ENCODE measurements around the gene NDE1.
"Not testable (repeated sequence)": the region's sequence is repeated elsewhere in the genome, so short reads cannot be mapped to it uniquely, and the experiment has no call there.

Gene NDE1

DNA sequence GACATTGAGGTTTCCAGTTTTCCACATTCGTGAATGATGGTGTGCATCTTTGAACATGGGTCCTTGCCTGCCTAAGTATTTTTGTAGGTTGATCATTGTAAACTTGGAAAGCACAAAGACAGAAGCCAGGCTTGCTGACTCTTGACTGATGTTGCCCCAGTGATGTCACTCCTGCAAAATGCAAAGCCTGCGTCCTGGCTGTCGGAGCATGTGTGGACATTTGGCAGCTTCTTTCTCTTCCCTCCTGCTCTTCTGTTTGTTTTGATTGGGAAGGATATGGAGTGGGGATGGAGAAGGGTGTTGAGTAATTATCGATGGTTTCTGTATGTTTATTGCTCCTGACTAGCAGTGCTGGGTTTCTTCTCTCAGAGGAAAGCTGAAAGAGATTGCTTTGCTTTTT lies 3.2 kb downstream of the NDE1 start:
- DNase-seq: no peak

DNA sequence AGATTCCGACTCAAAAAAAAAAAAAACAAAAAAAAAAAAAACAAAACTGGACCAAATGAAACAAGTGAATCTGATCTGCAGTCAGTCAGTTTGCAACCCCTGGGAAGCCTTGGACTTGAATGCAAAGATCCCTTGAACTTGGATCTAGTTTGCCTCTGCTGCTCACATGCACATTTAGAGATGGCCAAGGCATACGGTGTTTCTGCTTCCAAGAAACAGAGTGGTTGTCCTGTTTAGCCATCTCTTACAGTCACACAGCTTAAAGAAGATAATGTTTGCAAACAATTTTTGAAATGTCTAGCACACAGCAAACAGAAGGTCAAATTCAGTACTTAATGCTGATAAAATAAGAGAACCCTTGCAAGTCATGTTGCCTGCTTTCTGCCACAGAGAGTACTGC lies 4.5 kb downstream of the NDE1 start:
- DNase-seq: no peak

- DNase-seq: not testable (repeated sequence)
Measured at GRCh38 chr16:15655561-15655960, 5.5 kb downstream of the NDE1 start.

GRCh38 chr16:15658149-15658548 lies 8.1 kb downstream of the NDE1 start:
- no peak for DNase-seq

- no peak for DNase-seq
Measured at GRCh38 chr16:15658556-15658955, 8.5 kb downstream of the NDE1 start.

DNA sequence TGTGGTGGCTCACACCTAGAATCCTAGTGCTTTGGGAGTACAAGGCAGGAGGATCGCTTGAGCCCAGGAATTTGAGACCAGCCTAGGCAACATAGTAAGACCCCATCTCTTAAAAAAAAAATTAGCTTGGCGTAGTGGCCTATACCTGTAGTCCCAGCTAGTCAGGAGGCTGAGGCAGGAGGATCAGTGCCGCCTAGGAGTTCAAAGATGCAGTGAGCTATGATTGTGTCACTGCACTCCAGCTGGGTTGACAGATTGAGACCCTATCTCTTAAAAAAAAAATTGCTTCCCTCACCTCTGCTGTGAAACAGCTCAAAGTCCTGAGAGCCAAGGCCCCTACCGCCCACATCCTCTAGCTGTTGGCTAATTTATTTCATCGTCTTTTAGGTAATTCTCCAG lies 10.2 kb downstream of the NDE1 start:
- DNase-seq: no peak

DNA sequence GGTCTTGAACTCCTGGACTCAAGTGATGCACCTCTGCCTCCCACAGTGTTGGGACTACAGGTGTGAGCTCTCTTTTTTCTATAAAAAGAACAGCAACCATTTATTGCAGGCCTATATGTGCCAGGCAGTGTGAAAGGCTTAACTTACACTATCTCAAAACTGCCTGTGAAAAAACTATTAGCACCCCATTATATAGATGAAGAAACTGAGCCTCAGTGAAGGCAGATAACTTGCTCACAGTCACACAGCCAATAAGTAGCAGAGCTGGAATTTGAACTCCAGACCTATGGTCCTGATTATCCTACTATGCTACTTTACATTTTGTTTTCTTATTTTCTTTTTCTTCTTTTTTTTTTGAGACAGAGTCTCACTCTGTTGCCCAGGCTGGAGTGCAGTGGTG lies 15.1 kb downstream of the NDE1 start:
- DNase-seq: no peak

DNA sequence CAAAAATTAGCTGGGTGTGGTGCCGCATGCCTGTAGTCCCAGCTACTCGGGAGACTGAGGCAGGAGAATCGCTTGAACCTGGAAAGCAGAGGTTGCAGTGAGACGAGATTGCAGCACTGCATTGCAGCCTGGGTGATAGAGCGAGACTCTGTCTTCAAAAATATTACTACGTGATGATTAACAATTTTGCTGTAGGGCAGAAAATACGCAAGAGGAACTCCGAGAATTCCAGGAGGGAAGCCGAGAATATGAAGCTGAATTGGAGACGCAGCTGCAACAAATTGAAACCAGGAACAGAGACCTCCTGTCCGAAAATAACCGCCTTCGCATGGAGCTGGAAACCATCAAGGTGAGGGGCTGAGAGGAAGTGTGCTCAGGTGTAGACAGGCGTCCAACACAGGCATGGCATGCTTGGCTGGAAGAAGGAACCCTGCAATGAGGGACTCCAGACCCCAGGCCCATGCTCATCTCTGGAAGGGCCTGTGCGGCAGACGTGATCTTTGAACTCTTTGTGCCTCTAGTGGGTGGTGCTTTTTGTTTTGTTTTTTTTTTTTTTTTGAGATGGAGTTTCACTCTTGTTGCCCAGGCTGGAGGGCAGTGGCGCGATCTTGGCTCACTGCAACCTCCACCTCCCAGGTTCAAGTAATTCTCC lies 17.2 kb downstream of the NDE1 start:
- DNase-seq: no peak

GRCh38 chr16:15671530-15672117 lies 21.6 kb downstream of the NDE1 start:
- DNase-seq: no peak

DNA sequence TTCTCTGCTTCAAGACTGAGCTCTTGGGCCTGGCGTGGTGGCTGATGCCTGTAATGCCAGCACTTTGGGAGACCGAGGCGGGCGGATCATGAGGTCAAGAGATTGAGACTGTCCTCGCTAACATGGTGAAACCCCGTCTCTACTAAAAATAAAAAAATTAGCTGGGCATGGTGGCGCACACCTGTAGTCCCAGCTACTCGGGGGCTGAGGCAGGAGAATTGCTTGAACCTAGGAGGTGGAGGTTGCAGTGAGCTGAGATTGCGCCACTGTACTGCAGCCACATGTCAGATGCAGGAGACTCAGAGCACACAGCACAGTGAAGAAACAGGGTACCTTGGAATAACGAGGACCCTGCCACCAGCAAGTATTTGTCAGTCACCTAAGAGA lies 22.1 kb downstream of the NDE1 start:
- DNase-seq: not testable (repeated sequence)

DNA sequence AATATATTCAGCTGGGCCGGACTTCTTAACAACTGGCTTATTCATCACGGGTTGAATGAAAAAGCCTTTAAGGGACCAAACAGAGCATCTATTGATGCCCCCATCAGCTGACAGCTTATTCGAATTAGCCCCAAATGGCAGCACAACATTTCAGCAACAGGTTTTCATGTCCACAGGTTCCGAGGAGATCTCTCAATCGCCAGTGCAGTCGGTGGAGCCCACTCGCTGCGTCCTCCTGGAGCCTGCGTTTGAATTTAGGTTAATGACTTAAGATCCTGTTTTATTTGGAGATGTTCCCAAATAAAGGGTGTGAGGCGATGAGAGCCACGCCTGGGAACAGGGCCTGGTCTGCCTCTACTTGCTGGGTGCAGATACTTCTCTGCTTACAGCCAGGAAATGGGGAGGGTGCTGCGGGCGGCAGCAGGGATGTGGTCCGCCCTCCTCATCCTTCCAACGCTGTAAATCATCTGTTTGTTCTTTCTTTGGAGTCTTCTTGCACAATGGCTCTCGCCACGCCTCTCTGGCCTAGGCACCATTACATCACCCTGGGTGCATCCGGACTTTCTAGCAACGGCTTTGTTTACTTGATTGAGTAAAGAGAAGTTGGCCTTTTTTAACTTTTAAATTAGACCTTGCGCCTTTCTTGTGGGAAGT lies 22.6 kb downstream of the NDE1 start:
- DNase-seq: no peak

GRCh38 chr16:15674571-15674970 lies 24.5 kb downstream of the NDE1 start:
- DNase-seq: no peak

GRCh38 chr16:15676506-15676905 lies 26.5 kb downstream of the NDE1 start:
- DNase-seq: no peak

DNA sequence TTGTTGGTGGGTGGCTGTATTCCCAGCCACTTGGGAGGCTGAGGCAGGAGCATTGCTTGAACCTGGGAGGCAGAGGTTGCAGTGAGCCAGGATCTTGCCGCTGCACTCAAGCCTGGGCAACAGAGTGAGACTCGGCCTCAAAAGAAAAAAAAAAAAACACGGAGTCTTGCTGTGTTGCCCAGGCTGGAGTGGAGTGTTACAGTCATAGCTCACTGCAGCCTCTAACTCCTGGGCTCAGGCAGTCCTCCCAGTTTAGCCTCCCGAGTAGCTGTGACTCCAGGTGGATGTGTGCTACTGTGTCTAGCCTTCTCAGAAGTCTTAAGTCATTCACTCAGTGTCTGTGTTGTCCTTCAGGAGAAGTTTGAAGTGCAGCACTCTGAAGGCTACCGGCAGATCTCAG lies 27.4 kb downstream of the NDE1 start:
- DNase-seq: no peak

DNA sequence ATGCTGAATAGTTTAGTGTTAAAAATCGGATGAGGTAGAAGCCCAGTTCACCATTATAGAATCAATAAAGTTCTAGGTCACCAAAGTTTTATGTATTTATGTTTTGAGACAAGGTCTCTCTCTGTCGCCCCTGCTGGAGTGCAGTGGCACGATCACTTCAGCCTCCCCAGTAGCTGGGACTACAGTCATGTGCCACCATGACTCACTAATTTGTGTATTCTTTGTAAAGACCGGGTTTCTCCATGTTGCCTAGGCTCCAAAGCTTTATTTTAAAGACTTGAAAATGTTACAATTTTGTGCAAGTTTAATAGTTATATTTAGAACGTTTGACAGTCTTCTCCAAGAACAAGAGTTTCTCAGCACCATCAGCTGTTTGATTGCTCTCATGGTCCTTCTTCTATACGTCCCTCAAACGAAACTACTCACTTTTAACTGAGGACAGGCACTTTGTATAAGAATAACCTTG lies 32.1 kb downstream of the NDE1 start:
- no peak for DNase-seq

DNA sequence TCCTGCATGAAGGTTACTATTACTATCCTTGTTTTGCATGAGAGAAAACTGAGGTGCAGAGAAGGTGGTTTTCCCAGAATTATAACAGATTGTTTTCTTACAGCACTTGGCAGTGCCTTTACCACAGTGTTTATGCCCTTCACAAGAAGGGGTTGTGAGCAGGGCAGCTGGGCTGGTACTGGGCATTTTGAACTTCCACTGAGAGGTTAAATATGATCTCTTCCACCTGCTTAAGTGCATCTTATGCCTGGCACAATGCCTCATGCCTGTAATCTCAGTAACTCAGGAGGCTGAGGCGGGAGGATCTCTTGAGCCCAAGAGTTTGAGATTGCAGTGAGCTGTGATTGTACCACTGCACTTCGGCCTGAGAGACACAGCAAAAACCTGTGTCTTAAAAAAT lies 36.2 kb downstream of the NDE1 start:
- DNase-seq: no peak

- DNase-seq: no peak
Measured at GRCh38 chr16:15689290-15689689, 39.2 kb downstream of the NDE1 start.

DNA sequence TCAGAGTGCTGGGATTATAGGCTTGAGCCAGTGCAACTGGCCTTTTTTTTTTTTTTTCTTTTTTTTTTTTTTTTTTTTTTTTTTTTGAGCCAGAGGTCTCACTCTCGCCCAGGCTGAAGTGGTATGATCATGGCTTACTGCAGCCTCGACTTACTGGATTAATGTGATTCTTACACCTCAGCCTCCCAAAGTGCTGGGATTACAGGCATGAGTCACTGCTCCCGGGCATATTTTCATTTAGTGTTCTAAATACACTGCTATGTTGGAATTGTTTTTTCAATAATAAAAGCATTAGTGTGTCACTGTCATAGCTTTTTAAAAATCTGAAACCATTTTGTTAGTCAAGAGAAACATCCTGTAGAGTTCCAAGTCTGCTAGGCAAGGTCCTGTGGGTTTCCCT lies 40.3 kb downstream of the NDE1 start:
- no peak for DNase-seq

DNA sequence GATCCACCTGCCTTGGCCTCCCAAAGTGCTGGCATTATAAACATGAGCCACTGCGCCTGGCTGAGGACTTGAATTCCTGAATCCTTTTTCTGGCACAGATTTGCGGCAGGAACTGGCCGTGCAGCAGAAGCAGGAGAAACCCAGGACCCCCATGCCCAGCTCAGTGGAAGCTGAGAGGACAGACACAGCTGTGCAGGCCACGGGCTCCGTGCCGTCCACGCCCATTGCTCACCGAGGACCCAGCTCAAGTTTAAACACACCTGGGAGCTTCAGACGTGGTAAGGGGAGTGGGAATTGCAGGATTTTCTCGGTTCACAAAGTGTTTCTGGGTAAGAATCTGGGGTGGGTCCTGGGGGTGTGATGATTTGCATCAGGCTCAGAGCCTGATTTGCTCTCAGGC lies 41.0 kb downstream of the NDE1 start:
- no peak for DNase-seq

GRCh38 chr16:15692508-15692907 lies 42.5 kb downstream of the NDE1 start:
- not testable (repeated sequence) for DNase-seq

DNA sequence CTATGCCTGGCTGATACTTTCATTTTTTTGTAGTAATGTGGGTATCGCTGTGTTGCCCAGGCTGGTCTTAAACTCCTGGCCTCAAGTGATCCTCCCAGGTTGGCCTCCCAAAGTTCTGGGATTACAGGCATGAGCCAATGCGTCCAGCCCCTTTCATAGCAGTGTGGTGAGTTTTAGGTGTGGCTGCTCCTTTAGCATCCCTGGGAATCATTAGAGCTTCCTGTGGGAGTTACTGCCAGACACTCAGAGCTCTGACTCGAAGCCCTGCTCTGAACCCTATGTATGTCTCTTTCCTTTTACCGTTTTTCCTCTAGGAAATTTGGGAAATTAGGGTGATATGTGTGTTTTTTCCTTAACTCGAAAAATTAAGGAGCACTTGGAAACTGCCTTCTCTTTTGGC lies 44.5 kb downstream of the NDE1 start:
- DNase-seq: no peak

DNA sequence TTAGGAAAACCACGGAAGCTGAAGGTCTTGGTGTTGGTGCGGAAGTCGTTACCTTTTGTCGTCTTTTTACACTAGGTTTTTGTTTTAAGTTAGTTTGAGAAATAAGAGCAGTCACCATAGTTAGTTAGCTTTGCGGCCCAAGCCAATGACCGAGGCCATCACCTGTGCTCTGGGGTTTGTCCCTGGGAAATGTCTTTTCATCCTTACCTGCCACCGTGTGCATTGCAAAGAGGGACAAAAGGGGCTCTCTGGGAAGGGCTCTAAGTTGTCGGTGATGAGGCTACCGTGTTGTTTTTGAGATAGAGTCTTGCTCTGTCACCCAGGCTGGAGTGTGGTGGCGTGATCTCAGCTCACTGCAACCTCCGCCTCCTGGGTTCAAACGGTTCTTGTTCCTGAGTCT lies 49.8 kb downstream of the NDE1 start:
- no peak for DNase-seq

DNA sequence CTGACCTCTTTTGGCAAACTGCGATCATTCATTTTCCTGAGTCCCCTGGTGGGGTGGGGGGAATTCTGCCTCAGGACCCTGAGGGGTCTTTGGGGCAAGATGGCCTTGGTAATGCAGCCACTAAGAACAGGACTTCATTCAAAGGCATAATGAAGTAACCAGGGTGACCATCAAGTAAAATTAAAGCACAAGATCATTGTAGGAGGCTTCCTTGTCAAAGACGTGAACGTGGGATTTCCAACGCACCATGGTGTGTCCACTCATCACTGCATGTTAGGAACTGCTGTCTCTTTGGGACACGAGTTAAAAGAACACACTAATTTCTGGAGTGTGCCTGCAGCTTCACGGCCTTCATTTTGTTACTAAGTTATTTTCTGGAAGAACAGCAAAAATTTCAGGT lies 51.3 kb downstream of the NDE1 start:
- DNase-seq: no peak

Measured in NCI-H187 (cell line).